M059J (cell line): Measurements from ENCODE around the gene UMODL1. TPM values are rescaled to one million over a fixed set of nuclear protein-coding genes. Genes with fewer than 3 reads are reported as not detected.
A peak's percentile ranks its signal among the peaks of the same experiment; 100 is the strongest.

ENCODE experiments used
- DNase-seq: peaks from one replicate; pipeline ENCODE4 v3.0.0-alpha.2; 2012; ENCODE audit warnings: low read depth
- total RNA-seq: library from RNA; depleted of rRNA; stranded (reverse); fragments of >200 nt; shearing (Covaris generic); gene quantifications from 2 replicates; pipeline ENCODE4 v1.2.3, GENCODE V29; 2014; rRNA removed

UMODL1 gene, protein sequence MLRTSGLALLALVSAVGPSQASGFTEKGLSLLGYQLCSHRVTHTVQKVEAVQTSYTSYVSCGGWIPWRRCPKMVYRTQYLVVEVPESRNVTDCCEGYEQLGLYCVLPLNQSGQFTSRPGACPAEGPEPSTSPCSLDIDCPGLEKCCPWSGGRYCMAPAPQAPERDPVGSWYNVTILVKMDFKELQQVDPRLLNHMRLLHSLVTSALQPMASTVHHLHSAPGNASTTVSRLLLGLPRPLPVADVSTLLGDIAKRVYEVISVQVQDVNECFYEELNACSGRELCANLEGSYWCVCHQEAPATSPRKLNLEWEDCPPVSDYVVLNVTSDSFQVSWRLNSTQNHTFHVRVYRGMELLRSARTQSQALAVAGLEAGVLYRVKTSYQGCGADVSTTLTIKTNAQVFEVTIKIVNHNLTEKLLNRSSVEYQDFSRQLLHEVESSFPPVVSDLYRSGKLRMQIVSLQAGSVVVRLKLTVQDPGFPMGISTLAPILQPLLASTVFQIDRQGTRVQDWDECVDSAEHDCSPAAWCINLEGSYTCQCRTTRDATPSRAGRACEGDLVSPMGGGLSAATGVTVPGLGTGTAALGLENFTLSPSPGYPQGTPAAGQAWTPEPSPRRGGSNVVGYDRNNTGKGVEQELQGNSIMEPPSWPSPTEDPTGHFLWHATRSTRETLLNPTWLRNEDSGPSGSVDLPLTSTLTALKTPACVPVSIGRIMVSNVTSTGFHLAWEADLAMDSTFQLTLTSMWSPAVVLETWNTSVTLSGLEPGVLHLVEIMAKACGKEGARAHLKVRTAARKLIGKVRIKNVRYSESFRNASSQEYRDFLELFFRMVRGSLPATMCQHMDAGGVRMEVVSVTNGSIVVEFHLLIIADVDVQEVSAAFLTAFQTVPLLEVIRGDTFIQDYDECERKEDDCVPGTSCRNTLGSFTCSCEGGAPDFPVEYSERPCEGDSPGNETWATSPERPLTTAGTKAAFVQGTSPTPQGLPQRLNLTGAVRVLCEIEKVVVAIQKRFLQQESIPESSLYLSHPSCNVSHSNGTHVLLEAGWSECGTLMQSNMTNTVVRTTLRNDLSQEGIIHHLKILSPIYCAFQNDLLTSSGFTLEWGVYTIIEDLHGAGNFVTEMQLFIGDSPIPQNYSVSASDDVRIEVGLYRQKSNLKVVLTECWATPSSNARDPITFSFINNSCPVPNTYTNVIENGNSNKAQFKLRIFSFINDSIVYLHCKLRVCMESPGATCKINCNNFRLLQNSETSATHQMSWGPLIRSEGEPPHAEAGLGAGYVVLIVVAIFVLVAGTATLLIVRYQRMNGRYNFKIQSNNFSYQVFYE
- total RNA-seq: not detected in 2 replicates

DNA sequence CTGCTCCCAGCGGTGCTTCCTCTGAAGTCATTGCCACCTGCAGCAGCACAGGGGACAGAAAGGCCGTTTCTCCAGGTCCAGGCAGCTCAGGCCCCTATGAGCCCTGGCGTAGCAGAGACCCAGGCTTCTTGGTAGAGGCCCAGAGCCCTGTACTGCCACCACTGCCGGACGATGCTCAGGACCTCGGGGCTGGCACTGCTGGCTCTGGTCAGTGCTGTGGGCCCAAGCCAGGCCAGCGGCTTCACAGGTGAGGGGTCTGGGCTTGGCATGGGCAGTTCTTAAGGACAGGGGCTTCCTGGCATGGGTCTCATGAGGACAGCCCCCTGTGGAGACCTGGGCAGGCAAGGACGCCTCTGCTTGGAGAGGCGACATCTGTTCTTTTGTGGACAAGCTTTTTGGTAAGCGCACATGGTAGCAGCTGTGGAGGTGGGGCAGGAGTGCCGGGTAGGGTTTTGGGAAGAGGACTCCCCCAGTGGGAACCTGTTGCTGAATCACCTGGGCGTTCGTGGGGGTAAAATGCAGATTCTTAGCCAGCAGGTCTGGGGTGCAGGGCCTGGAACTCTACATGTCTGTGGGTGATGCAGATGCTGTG is at the start of gene UMODL1:
Gene UMODL1, plus strand, starts transcription at position 172 of the 592 bp plus-strand sequence. Its CDS starts 0 bp downstream, at position 172.
- no peak for DNase-seq

DNA sequence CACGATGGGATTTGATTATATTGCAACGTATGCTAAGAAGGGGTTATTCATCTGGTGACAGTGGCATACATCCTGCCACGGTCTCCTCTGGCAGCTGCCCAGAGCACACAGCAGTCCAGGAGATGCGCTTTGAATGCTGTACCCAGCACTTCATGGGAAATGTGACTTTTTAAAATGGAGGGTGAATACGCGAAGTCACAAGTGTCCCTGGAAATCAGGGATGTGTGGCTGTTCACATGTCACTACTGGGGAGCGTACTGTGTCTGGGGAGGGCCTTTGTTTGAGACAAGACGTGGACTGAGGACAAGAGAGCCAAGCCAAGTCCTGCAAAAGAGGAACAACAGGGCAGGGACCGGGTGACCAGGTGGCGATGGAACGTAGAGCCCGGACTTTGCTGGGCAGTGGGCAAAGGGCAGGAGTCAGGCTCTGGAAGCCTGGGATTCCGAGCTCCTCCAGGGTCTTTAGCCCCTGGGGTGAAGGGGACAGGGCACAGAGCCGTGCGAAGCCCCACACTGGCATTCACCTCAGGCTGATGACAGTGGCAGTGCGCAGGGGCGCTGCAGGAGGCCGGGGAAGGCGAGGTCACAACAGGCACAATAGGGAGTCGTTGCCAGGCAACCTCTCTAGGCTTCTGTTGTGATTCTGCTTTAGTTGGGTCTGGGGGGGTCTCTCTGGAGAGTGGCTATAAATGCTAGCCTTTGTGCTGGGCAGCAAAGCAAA is 49.6 kb upstream of the UMODL1 start:
- peak; percentile 44 for DNase-seq

GRCh38 chr21:42022091-42022430 is 49.1 kb upstream of the UMODL1 start:
- no peak for DNase-seq

GRCh38 chr21:42022906-42023305 is 48.2 kb upstream of the UMODL1 start:
- DNase-seq: no peak

DNA sequence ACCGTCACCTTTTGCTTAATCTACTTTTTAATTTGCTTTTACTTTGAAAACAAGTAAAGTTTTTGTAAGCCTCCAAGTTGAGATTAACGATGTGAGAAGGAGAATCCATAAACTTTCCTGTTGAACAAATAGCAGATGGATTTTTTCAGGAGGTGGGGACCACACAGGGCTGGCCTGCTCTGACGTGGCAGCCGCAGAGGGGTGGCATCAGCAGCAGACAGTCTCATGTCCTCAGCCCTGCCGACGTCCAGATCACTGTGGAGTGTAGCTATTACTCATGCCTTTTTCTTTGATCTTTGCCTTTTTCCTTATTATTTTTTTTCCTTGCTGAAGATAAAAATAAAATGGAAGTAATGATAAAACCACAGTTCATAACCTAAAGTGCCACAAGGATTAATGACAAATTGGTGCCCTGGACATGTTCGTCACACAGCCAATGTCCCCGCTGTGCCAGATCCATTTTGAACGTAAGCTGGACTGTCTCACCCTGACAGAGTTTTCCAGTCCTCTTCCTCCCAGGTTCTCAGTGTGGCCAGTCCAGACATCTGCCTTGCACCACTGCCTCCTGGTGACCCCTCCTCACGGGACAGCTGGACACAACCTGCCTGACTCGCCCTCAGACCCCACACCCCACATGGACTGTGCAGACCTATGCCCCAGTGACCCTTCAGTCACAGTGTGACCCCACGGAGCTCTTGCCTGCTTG is 45.6 kb upstream of the UMODL1 start:
- DNase-seq: peak; percentile 38

DNA sequence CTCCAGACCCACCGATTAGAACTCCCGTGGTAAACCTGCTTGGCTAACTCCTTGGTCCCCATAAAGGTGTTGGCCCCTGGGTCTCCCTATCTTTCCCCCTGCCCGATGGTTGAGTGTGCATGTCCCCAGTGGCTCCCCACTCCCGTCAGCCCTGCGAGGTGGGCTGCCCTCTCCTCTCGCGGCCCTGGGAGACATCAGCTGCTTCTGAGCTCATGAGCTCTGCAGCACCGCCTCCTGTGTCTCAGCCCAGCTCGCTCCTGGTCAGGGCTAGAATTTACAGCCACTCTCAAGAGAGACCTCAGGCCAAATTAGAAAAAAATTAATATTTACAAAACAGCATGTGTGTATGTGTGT is 45.1 kb upstream of the UMODL1 start:
- DNase-seq: no peak

DNA sequence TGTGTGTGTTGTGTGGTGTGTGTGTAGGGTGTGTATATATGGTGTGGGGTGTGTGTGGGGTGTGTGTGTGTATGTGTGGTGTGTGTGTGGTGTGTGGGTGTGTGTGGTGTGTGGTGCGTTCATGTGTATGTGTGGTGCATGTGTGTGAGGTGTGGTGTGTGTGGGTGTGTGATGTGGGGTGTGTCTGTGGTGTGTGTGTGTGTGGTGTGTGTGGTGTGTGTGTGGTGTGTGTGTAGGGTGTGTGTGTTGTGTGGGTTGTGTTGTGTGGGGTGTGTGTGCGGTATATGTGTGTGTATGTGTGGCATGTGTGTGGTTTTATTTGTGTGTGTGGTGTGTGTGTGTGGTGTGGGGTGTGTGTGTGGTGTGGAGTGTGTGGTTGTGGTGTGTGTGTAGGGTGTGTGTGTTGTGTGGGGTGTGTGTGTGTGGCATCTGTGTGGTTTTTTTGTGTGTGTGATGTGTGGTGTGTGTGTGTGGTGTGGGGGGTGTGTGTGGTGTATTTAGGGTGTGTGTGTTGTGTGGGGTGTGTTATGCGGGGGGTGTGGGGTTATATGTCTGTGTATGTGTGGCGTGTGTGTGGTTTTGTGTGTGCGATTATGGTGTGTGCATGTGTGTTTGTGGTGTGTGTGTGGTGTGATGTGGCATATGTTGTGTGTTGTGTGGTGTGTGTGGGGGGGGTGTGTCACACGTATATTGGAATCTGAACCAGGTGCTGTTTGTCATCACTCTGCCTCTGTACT is 43.9 kb upstream of the UMODL1 start:
- DNase-seq: no peak

DNA sequence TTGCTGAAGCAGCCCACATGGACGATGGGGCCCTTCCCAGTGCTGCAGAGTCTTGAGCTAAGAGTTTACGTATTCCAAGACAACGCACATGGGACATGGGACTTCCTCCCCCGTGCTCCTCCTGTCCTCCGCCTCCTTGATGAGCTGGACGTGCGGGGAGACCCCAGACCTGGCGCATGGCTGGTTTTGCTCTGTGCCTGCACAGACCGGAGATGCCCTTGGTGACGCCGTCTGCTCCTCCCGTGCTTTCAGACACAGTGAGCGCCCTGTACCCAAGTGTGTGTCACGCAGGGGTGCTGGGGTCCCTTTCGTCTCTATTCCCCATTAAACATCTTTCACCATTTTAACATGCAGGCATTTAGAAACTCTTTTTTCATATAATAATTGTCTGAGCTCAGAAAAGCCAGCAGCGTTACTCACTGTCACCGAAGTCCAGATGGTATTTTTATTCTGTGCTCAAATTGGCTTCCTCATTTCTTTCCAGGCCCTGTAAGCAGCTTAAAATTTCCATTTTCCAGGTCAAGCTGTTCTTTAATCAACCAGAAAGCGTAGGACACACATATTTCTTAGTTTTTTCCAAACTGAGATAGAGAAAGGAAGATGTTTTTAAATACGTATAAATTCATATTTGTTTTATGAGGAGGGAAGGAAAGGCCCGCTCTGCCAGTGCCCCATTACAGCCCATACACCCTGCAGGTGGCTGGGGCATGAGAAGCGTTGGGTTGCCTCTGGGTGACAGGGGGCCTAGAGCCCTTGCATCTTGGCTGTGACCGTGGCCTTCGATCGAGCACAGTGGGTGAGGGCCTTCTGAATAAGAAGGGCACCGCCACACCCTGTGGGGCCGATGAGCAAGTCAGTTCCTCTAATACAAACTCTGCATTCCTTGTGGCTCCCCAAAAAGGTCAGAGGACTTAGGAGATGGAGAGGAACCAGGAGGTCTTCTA is 43.0 kb upstream of the UMODL1 start:
- no peak for DNase-seq

- no peak for DNase-seq
Observed at GRCh38 chr21:42028766-42029425, 42.2 kb upstream of the UMODL1 start.

DNA sequence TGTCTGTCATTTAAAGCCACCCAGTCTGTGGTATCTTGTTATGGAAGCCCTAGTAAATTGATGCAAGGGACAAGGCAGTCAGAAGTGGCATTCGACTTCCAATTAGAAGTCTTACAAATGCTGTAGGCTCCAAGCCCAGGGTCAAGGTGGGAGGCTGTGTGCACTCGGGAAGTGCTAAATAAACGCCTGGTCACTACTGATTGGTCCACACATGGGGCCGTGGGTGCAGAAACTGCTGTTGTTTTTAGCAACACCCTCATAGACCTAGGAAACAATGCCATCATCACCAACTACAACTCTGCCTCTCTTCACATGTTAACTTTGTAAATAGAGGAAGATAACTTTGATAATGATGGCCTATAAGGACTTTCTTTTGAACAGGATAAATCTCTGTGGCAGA is 40.8 kb upstream of the UMODL1 start:
- DNase-seq: no peak

- DNase-seq: no peak
Observed at GRCh38 chr21:42031241-42031640, 39.9 kb upstream of the UMODL1 start.

DNA sequence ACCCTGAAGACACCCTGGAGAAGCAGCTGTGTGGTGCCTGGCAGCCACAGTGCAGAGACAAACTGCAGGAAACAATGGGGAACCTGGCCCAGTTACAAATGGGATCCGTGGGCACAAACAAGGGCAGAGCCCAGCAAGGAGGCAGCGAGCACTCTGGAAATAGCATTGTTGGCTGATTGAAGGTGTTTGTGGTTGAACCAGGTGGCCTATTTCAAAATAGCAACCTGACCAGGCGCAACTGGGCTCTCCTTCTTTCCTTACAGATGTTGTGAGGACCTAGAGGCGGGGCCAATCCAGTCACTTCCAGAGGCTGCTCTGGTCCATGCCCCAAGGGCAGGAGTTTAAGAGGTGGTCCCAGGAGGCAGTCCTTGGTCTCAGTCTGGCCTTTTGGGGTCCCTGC is 39.3 kb upstream of the UMODL1 start:
- DNase-seq: no peak

DNA sequence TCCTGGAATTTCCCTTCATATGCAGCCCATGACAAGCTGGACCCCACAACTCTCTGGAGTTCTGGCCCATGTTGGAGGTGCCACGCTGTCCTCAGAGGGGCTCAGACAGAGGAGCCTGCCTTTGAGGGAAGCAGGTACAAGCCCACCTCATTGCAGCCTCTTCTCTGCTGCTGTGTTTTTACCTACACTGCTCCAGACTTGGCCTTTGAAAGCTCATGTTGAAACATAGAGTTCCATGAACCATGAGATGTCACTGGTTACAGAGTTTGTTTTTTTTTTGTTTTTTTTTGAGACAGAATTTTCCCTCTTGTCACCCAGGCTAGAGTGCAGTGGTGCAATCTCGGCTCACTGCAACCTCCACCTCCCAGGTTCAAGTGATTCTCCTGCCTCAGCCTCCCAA is 38.9 kb upstream of the UMODL1 start:
- no peak for DNase-seq

DNA sequence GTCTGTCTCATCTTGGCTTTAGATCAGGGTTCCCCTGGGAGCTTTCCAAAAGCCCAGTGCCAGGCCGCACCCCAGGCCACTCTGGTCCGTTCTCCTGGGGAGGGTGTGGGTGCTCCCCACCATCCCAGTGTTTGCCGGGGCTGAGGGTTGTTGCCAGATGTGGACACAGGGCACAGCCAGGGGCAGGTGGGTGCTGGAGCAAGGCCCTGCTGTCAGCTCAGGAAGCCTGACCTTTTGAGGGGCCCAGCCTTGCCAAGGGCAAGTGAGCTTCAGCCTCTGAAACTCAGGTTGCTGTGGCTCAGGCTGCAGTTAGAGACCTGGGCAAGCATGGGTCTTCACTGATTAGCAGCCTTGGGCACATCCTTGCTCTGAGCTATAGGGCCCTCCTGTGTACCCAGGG is 38.1 kb upstream of the UMODL1 start:
- DNase-seq: no peak

DNA sequence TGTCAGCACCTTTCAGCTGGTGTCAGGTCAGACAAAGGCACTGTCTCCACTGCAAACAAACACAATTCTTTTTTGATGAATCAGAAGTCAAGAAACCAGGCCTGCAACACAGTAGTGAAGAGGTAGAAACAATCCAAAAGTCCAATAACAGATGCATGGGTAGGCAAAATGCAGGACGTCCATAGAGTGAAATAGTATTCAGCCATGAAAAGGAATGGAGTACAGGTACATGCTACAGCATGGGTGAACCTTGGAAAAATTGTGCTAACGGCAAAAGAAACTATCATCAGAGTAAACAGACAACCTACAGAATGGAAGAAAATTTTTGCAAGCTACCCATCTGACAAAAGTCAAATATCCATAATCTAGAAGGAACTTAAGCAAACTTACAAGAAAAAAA is 34.8 kb upstream of the UMODL1 start:
- DNase-seq: peak; percentile 25

DNA sequence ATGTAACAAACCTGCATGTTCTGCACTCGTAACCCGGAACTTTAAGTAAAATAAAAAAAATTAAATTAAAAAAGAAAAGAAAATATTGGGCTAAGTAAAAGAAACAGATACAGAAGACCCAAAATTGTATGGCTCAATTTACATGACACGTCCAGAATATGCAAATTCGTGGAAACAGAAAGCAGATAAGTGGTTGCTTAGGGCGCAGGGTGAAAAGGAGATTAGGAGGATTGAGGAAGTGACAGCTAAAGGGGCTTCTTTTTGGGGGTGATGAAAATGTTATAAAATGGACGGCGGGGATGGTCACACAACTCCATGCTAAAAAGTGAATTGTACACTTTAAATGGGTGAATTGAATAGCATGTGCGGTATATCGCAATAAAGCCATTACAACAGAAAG is 33.6 kb upstream of the UMODL1 start:
- DNase-seq: no peak

GRCh38 chr21:42037943-42038342 is 33.2 kb upstream of the UMODL1 start:
- DNase-seq: no peak

- no peak for DNase-seq
Observed at GRCh38 chr21:42038393-42038792, 32.7 kb upstream of the UMODL1 start.
